SK-N-MC (cell line): ENCODE data around the gene POPDC3.

Experiments
- FOXP2 ChIP-seq: optimal IDR thresholded peaks from 2 replicates; pipeline ENCODE3; 2011; ENCODE audit warnings: mild to moderate bottlenecking, moderate library complexity; ENCODE audit not compliant: insufficient read depth; ENCODE audit errors: extremely low read length, control extremely low read depth
- POLR2AphosphoS5 ChIP-seq: IDR thresholded peaks from 2 replicates; pipeline ENCODE4 v1.6.1; 2012; ENCODE audit warnings: mild to moderate bottlenecking, low read depth, low read length, borderline replicate concordance

GRCh38 chr6:105179244-105180065 lies at the start of gene POPDC3:
- TF ChIP-seq POLR2AphosphoS5 (no peak), FOXP2 (no peak)
